AG09319 (cell line): ENCODE measurements around the gene SLC39A13.

Source experiments
- DNase-seq: peaks from one replicate; pipeline ENCODE4 v3.0.0-alpha.2; 2010; ENCODE audit warnings: low read depth; ENCODE audit errors: extremely low read depth
- CTCF ChIP-seq: IDR thresholded peaks from 2 replicates; pipeline ENCODE4 v1.5.1; 2011; ENCODE audit warnings: low read depth, mild to moderate bottlenecking, inconsistent platforms, low read length, moderate library complexity

SLC39A13 gene

GRCh38 chr11:47376525-47377371 is 31.6 kb upstream of the SLC39A13 start:
- no peak for TF ChIP-seq CTCF
- DNase-seq, result no peak

GRCh38 chr11:47377571-47378009 is 30.8 kb upstream of the SLC39A13 start:
- TF ChIP-seq CTCF, result no peak
- DNase-seq, result no peak

GRCh38 chr11:47378010-47378835 is 30.2 kb upstream of the SLC39A13 start, which contains the start of gene SPI1:
Gene SPI1, minus strand, starts transcription at chr11:47378547. Its CDS starts 194 bp downstream, at chr11:47378353.
- DNase-seq, result no peak
- TF ChIP-seq CTCF, result no peak

GRCh38 chr11:47378836-47379170 is 29.6 kb upstream of the SLC39A13 start:
- DNase-seq, result no peak

GRCh38 chr11:47379317-47379716 is 29.1 kb upstream of the SLC39A13 start:
- no peak for DNase-seq
- TF ChIP-seq CTCF, result no peak

More at GRCh38 chr11:47378836-47379170, 29.6 kb upstream of the SLC39A13 start:
- no peak for TF ChIP-seq CTCF

- no peak for DNase-seq
- no peak for TF ChIP-seq CTCF
Observed at GRCh38 chr11:47380078-47380477, 28.3 kb upstream of the SLC39A13 start.

GRCh38 chr11:47383071-47383470 is 25.3 kb upstream of the SLC39A13 start:
- TF ChIP-seq CTCF, result no peak
- no peak for DNase-seq
